NCI-H510A (cell line): Measurements from ENCODE around the gene MLC1.

Source experiments
- DNase-seq: peaks from one replicate; lab custom pipeline; 2025; lab: John Stamatoyannopoulos, UW

Gene MLC1

DNA sequence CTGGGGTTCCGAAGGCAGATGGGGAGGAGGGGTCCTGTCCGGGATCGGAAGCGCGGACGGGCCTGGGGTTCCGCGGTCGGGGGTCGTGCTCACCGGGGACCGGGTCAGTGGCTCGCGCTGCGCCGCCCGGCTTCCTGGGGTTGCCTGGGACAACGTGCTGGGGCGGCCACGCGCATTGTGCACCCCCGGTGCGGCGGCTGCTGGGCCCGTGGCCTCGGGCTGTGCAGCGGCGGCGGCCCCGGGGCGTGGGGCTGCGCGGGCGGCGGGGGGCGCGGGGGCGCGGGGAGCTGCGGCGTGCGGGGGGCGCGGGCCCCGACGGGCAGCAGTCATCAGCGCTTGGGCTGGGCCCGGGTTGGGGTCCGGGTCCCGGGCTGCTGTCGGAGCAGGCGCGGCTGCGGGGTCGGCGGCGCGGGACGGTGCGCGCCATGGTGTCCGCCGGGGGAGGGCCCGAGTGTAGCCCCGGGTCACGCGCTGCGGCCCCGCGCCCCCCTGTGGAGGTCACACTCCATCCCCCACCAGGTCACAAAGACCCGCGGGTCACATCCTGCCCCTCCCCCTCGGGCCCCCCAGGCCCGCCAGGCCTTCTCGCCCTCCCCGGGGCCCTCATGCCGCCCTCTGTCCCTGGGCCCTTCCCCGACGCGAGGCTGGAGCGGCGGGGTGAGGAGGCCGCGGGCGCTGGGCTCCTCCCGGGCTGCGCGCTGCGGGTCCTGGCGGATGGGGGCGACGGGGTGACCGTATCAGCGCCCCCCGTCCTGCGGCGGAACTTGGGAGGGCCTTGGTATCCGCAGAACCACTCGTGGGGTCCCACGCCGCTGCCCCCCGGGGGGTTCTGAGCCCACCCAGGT lies 26.9 kb downstream of the MLC1 start, which contains the start of gene TTLL8:
TSS of gene TTLL8 (minus strand) at position 238 of the 845 bp plus-strand sequence.
- no peak for DNase-seq

DNA sequence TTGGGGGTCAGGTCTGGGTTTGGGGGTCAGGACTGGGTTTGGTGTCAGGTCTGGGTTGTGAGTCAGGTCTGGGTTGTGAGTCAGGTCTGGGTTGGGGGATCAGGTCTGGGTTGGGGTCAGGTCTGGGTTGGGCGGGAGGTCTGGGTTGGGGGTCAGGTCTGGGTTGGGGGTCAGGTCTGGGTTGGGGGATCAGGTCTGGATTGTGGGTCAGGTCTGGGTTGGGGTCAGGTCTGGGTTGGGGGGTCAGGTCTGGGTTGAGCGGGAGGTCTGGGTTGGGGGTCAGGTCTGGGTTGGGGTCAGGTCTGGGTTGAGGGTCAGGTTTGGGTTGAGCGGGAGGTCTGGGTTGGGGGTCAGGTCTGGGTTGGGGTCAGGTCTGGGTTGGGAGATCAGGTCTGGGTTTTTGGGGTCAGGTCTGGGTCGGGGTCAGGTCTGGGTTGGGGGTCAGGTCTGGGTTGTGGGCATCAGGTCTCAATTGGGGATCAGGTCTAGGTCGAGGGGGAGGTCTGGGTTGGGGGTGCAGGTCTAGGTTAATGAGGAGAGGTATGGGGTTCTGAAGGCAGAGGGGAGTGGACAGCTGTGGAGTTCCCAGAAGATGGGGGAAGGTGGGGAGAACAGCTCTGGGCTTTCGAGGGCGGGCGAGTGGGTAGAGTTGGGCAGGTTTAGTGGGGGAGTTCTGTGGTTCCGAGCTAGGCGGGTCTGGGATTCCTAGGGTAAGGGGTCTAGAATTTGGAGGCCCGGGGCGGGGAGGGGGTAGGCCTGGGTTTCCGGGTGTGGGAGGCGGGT lies 27.8 kb downstream of the MLC1 start:
- DNase-seq: no peak

- DNase-seq: no peak
Observed at GRCh38 chr22:50056214-50056972, 28.8 kb downstream of the MLC1 start.

DNA sequence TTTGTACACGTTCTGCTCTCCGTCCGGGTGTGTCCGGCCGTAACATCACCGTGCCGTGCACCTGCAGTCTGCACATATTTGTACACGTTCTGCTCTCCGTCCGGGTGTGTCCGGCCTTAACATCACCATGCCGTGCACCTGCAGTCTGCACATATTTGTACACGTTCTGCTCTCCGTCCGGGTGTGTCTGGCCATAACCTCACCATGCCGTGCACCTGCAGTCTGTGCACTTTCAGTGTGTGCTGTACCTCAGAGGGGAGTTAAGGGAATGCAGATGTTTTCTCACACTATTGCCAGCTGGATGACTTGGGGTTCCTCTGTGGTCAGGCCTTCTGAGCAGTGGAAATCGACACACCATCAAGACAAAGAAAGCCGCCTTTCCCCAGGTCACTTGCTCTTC lies 31.4 kb downstream of the MLC1 start:
- DNase-seq: no peak

- no peak for DNase-seq
Observed at GRCh38 chr22:50051930-50052329, 33.3 kb downstream of the MLC1 start.

DNA sequence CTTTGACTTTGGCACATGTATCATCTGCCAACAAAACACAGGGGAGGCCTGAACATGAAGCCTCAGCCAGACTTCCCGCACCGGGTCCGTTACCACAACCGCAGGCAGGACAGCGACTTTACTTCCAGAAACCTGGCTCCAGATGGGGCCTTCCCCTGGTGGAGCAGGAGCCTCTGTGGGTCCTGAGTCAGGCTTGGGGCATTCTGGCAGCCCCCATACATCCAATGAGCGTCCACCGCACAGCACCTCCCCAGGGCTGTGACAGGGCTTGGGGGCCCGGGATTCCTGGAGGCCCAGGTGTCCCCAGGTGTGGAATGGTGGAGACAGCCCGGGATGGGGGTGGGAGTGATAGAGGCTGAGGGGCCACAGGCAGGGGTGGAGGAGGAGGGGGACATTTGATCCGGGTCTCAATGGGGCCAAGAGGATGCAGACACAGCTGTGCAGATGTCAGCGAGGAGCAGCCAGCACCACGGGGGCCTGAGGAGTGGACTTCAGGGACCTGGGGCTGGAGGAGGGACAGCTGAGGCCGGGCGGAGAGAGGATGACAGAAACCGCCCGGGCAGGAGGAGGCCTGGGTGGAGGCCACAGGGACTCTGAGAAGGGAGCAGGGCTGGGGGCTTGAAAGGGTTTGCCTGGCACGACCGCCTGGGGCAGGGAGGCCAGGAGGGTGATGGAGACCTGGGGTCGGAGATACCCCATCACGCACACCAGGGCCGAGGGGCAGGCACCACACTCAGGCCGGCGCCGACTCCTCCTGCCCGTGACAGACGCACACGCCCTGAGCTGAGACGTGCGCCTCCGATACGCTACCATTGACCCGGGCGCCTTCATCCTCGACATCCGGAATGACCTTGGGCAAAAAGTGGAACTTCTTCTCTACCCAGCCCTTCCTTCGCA lies 35.7 kb downstream of the MLC1 start:
- DNase-seq: no peak

DNA sequence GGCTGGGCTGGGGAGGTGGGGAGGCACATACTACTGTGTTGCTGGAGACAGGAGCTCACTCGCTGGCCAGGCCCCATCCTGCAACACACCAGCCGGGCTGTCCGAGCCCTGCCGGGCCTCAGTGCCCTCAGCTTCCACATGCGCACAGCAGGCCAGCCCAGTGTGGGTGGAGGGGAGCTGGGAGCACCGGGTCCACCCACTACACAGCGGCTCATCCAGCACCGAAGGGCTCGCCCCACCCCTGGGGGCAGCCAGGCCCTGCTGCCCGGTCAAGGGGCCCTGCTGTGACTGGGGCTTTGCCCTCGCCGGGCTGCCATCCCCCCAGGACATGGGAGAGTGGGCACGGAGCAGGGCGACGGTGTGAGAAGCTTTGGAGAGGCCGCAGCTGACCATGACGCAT lies 36.4 kb downstream of the MLC1 start:
- DNase-seq: no peak

- DNase-seq: no peak
Observed at GRCh38 chr22:50048061-50048765, 37.0 kb downstream of the MLC1 start.

GRCh38 chr22:50047346-50047745 lies 37.9 kb downstream of the MLC1 start:
- DNase-seq: no peak

DNA sequence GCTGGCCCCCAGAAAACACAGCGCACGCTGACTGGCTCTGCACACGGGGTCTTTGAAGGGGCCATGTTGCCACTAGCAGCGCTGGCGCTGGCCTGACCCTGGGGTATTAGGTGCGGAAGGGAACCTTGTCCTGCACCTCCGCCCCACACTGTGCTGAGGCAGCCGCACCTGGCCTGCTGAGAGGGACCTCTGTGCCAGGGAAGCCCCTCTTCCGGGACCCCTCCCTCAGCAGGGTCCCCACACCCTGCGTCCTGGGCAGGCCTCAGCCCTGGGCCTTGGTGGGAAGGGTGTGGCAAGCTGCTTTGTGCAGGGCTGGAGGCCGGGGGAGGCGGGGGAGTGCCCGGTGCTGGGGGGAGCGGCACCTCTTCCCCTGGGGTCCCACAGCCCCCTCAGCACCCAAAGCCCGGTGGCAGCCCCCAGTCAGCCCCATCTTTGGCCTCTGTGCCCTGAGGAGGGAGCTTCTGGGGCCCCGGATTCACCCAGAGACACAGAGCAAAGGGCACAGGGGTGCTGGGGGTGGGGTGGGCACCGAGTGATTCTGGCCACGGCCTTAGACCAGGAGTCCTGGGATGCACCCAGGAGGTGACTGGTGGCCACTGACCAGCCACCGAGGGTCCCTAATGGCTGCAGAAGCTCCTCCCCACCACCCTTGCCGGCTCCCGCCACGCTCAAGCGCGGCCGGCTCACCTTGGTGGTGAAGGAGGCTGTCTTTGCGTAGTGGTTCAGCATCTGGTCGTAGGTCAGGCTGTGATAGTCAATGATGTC lies 38.6 kb downstream of the MLC1 start:
- no peak for DNase-seq

- DNase-seq: no peak
Observed at GRCh38 chr22:50046019-50046415, 39.2 kb downstream of the MLC1 start.

DNA sequence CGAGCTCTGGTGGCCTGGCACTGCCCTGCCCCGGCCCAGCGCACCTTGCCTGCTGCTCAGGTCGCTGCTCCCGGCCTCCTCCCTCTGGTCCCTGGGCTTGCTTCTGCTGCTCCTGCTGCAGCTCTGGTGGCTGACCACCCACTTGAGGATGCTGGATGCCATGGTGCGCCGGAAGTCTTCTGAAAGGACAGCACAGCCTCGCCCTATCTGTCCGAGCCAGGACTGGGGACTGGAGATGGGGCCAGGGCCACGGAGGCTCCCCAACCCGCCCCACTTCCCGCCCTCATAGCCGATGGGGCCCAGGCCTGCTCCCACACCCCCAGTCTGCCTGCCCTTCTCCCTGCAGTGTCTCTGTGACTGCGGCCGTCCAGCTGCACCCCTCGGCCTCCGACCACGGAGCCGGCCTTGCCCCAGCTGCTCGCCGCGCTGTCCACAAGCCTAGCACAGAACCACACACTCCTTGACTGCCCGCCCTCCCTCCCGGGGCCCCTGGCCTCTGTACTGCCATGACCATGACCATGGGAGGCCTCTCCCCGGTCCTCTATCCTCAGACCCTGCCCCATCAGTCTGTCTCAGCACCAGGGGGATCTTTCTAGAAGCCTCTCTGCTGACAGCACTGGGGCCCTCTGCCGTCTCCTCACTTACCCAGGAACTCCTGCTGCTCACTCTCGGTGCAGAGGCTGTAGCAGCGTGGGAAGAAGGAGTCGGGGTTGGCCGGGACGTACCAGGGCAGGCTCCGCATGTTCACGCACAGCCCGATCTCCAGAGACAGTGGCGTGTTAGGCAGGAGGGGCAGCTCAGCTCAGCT lies 39.8 kb downstream of the MLC1 start:
- no peak for DNase-seq

DNA sequence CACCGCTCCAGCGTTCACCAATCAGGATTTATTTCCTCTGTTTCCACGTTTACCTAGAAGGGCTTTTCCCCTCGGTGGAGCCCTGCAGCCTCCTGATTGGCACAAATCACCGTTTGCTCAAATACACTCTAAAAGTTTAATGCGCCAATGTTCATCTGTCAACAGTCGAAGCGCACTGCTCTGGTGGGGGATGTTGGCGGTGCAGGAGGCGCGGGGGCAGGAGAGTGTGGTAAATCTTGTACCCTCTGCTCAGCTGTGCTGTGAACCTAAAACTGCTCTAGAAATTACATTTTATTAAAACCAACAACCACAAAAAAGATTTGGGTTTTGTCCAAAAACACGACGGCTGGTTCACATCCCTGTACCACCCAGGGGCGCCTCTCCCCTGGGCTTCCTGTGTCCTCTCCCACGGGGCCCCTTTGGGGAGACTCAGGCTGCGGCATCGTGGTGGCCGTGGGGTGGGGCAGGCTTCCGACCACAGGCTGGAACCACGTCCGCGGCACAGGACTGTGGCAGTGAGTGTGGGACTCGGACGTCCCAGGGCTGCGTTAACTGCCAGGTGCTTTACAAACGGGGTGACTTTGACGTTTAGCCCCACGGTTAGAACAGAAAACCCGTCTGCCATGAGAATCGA lies 40.6 kb downstream of the MLC1 start:
- DNase-seq: no peak

GRCh38 chr22:50041361-50042065 lies 43.7 kb downstream of the MLC1 start:
- DNase-seq: no peak

DNA sequence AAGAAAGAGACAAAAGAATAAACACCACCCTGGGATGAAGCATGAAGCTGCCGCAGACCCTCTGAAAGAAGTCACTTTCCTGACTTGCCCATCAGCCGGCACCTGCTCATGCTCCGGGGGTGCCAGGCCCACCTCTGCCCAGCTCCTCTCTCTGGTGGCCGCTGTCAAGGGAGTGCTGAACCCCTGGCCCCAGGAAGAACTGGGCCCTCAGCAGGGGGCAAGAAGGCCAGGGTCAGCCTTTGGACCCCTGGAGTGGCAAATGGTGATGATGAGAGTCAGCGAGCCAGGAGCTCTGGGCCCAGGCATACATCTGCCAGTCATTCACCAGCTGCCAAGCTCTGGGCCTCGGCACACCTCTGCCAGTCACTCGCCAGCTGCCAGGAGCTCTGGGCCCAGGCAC lies 44.5 kb downstream of the MLC1 start:
- DNase-seq: no peak

GRCh38 chr22:50039669-50040443 lies 45.4 kb downstream of the MLC1 start:
- no peak for DNase-seq
